ENCODE results near the gene PPM1L. TPM values are rescaled to one million over a fixed set of nuclear protein-coding genes. Genes with fewer than 3 reads are reported as not detected.

The PPM1L gene
- polyA plus RNA-seq, 1 donor (not counting 4 experiments of a cell fraction or from before 2014, with no cell fraction given) = 0.58 TPM

- peak within 1 kb of the TSS; percentile 84 for H3K4me2 ChIP-seq (ENCODE audit: control insufficient read depth, extremely low read depth, insufficient read depth, low read depth, low read length)
- no peak for FAIRE-seq
These were observed 348.8 kb downstream of the PPM1L start, which contains the start of gene B3GALNT1 for GRCh38 chr3:161104561-161105551. Gene B3GALNT1, minus strand, starts transcription at chr3:161105349. Its CDS starts 18,595 bp downstream, at chr3:161086754.

GRCh38 chr3:161107311-161107710 lies 351.3 kb downstream of the PPM1L start:
- no peaks in the 10 kb centered on the region for H4K20me1 ChIP-seq (ENCODE audit: control insufficient read depth, extremely low read depth, insufficient read depth, low read length)
- DNase-seq (ENCODE audit: low read depth, low spot score) (no peak), FAIRE-seq (no peak)
- no peak overlapping the region for H3K27ac ChIP-seq (ENCODE audit: control insufficient read depth, insufficient read depth, low read length)
- dilution Hi-C loops (cut with MboI; ENCODE audit: extremely low pct_ligation_motif_present, low sequenced_read_pairs) = no loop called here
- H3K9me1 ChIP-seq (ENCODE audit: control insufficient read depth, extremely low read depth, insufficient read depth, low read length) = no peaks in the 10 kb centered on the region
- H3K4me2 ChIP-seq (ENCODE audit: control insufficient read depth, extremely low read depth, insufficient read depth, low read depth, low read length) = no peak overlapping the region
- no peak overlapping the region for H3K9ac ChIP-seq (ENCODE audit: control insufficient read depth, extremely low read depth, insufficient read depth, low read length)
- H3K9me3 ChIP-seq (ENCODE audit: control insufficient read depth, low read depth, low read length) = no peaks in the 10 kb centered on the region
- no peaks in the 10 kb centered on the region for H3K36me3 ChIP-seq (ENCODE audit: control insufficient read depth in 2 of 2, extremely low read depth in 1 of 2, insufficient read depth in 2 of 2, low read length in 2 of 2)
- H3K79me2 ChIP-seq (ENCODE audit: control insufficient read depth, insufficient read depth, low read length) = no peaks in the 10 kb centered on the region
- H3K27me3 ChIP-seq (ENCODE audit: control insufficient read depth, extremely low read depth, insufficient read depth, low read length) = no peaks in the 10 kb centered on the region
- no peak for TF ChIP-seq EZH2 (IDR thresholded peaks at IDR 0.05; ENCODE audit: low read length)
- no peak for TF ChIP-seq CTCF (optimal IDR thresholded peaks at IDR 0.05 in 1 of 3, IDR thresholded peaks at IDR 0.05 in 1 of 3, conservative IDR thresholded peaks at IDR 0.05 in 1 of 3; ENCODE audit: extremely low read depth in 1 of 3, insufficient read depth in 2 of 3, low read length in 3 of 3)
- no peak overlapping the region for H2AFZ ChIP-seq (ENCODE audit: control insufficient read depth, low read length)
- no peak overlapping the region for H3K4me3 ChIP-seq (ENCODE audit: control insufficient read depth in 2 of 3, extremely low read depth in 1 of 3, insufficient read depth in 2 of 3, low read depth in 1 of 3, low read length in 3 of 3)
- peaks cover 9% of the 10 kb centered on the region for H3K4me1 ChIP-seq (ENCODE audit: control insufficient read depth, extremely low read depth, insufficient read depth, low read length)

More at GRCh38 chr3:161104561-161105551, 348.8 kb downstream of the PPM1L start, which contains the start of gene B3GALNT1:
- no peaks in the 10 kb centered on the region for H3K9me3 ChIP-seq (ENCODE audit: control insufficient read depth, low read depth, low read length)
- H3K9me1 ChIP-seq (ENCODE audit: control insufficient read depth, extremely low read depth, insufficient read depth, low read length) = no peaks in the 10 kb centered on the region
- H3K27me3 ChIP-seq (ENCODE audit: control insufficient read depth, extremely low read depth, insufficient read depth, low read length) = no peaks in the 10 kb centered on the region
- no peaks in the 10 kb centered on the region for H3K79me2 ChIP-seq (ENCODE audit: control insufficient read depth, insufficient read depth, low read length)
- H2AFZ ChIP-seq (ENCODE audit: control insufficient read depth, low read length) = peak within 1 kb of the TSS; percentile 80
- DNase-seq (ENCODE audit: low read depth, low spot score) = no peak
- H3K4me1 ChIP-seq (ENCODE audit: control insufficient read depth, extremely low read depth, insufficient read depth, low read length) = peaks cover 9% of the 10 kb centered on the region
- H3K9ac ChIP-seq (ENCODE audit: control insufficient read depth, extremely low read depth, insufficient read depth, low read length) = peak within 1 kb of the TSS; percentile 71
- H3K27ac ChIP-seq (ENCODE audit: control insufficient read depth, insufficient read depth, low read length) = peak within 1 kb of the TSS; percentile 34
- H3K4me3 ChIP-seq (ENCODE audit: control insufficient read depth in 2 of 3, extremely low read depth in 1 of 3, insufficient read depth in 2 of 3, low read depth in 1 of 3, low read length in 3 of 3) = peak within 1 kb of the TSS; percentile 55 to 83 (median 71)
- no peaks in the 10 kb centered on the region for H3K36me3 ChIP-seq (ENCODE audit: control insufficient read depth in 2 of 2, extremely low read depth in 1 of 2, insufficient read depth in 2 of 2, low read length in 2 of 2)
- dilution Hi-C loops (cut with MboI; ENCODE audit: extremely low pct_ligation_motif_present, low sequenced_read_pairs) = no loop called here
- H4K20me1 ChIP-seq (ENCODE audit: control insufficient read depth, extremely low read depth, insufficient read depth, low read length) = no peaks in the 10 kb centered on the region
- TF ChIP-seq CTCF (optimal IDR thresholded peaks at IDR 0.05 in 1 of 3, IDR thresholded peaks at IDR 0.05 in 1 of 3, conservative IDR thresholded peaks at IDR 0.05 in 1 of 3; ENCODE audit: extremely low read depth in 1 of 3, insufficient read depth in 2 of 3, low read length in 3 of 3) (no peak), EZH2 (IDR thresholded peaks at IDR 0.05; ENCODE audit: low read length) (no peak)

Measured in keratinocyte (primary cell).